Stimulated activated CD8-positive, alpha-beta memory T cell treated with anti-CD3 and anti-CD28 coated beads, Interleukin-2, amount 100 ng/mL, for 1 hour (primary cell): ENCODE results near the gene DHRS4L2.
"Not testable (repeated sequence)": the region's sequence is repeated elsewhere in the genome, so short reads cannot be mapped to it uniquely, and the experiment has no call there.

ENCODE experiments used
- DNase-seq, 2 donors: peaks; one replicate each; pipeline ENCODE4 v3.0.0-alpha.2; 2020; ENCODE audit warnings: low read depth in 2 of 2

Gene DHRS4L2

DNA sequence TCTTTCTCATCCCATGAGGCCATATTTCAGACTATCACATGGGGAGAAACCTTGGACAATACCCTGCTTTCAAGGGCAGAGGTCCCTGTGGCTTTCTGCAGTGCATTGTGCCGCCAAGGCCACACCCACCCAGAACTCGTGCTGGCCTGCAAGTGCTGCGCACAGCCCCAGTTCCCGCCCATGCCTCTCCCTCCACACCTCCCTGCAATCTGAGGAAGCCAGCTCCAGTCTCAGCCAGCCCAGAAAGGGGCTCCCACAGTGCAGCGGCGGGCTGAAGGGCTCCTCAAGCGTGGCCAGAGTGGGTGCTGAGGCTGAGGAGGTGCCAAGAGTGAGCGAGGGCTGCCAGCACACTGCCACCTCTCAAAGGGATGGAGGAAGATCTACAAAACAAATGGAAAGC lies 15.6 kb upstream of the DHRS4L2 start:
- DNase-seq = not testable (repeated sequence)

DNA sequence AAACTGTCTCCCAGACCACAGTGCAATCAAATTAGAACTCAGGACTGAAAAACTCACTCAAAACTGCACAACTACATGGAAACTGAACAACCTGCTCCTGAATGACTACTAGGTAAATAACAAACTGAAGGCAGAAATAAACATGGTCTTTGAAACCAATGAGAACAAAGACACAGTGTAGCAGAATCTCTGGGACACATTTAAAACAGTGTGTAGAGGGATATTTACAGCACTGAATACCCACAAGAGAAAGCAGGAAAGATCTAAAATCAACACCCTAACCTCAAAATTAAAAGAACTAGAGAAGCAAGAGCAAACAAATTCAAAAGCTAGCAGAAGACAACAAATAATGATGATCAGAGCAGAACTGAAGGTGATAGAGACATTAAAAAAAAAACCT lies 14.7 kb upstream of the DHRS4L2 start:
- DNase-seq = not testable (repeated sequence)

DNA sequence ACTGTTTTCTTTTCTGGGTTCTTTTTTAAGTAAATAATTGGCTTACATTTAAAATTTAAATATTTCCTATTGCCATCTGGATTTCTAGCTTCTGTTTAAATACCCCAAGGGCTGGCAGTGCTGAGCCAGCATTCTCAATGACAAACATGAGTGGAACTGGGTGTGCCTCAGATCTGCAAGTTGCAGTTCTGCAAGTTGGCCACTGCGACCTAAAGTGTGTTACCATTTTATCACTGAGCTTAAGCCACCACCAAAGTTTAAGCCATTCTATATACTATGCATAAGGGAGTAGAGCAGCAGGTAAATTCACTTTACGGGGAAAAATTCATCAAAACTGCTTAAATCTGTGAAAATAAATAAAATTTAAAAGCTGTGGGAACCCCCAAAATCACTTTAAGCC lies 11.5 kb upstream of the DHRS4L2 start:
- not testable (repeated sequence) for DNase-seq

DNA sequence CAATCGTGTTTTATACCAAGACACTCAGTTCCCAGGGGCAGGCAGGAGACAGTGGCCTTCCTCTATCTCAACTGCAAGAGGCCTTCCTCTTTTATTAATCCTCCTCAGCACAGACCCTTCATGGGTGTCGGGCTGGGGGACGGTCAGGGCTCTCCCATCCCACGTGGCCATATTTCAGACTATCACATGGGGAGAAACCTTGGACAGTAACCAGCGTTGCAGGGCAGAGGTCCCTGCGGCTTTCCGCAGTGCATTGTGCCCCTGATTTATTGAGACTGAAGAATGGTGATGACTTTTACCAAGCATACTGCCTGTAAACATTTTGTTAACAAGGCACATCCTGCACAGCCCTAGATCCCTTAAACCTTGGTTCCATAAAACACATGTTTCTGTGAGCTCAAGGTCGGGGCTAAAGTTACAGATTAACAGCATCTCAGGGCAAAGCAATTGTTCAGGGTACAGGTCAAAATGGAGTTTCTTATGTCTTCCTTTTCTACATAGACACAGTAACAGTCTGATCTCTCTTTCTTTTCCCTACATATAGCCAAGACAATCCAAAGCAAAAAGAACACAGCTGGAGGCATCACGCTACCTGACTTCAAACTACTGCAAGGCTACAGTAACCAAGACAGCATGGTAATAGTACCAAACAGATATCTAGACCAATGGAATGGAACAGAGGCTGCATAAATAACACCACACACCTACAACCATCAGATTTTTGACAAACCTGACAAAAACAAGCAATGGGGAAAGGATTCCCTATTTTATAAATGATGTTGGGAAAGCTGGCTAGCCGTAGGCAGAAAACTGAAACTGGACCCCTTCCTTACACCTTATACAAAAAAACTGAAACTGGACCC lies 6.5 kb upstream of the DHRS4L2 start:
- not testable (repeated sequence) for DNase-seq

DNA sequence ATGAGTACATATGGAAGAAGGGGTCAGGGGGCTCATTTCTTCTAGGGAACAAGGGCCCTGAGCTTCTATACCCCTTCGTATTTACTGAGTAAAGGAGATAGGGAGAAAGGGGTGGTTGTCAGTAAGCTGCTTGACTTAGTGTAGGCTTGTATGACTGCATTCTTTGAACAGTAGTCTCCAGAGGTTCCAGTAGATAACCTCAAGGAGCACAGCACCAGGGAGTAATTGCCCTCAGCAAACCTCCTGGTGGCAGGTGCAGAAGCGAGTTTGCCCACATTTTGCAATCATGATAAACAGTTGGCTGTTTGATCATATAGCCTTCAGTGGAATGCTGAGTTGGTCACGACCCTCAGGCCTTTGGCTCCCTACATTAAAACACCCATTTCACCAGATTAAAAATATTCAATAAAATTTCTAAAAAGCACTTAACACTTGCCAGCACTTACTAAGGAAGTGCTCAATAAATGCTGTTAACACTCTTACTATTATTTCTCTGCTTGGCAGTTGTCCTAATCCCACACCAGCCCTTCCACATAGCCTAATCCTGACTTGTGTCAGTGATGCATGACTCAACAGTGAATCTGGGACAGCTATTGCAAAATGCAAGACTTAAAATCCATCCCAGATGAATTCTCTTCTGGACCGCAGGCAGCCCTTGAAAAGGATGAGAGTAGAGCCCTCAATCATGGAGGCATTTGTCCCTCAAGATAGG lies 3.7 kb upstream of the DHRS4L2 start:
- DNase-seq = no peak

DNA sequence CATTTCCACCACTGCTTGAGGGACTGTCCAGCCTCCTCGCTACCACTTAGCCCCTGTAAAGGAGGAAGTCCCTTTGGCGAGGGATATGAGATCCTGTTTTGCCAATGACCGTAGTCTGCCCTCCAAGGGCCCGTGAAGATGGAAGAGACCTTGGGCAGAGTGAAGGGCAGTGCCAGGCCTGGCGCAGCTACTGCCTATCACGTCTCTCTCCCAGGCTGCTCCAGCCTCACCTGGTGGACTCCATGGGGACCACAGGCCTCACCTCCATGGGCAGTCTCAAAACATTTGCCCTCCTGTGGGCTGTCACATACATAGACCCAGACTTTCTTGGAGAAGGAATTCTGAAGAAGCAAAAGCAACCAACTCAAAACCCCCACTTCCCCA lies 514 bp upstream of the DHRS4L2 start:
- not testable (repeated sequence) for DNase-seq

DNA sequence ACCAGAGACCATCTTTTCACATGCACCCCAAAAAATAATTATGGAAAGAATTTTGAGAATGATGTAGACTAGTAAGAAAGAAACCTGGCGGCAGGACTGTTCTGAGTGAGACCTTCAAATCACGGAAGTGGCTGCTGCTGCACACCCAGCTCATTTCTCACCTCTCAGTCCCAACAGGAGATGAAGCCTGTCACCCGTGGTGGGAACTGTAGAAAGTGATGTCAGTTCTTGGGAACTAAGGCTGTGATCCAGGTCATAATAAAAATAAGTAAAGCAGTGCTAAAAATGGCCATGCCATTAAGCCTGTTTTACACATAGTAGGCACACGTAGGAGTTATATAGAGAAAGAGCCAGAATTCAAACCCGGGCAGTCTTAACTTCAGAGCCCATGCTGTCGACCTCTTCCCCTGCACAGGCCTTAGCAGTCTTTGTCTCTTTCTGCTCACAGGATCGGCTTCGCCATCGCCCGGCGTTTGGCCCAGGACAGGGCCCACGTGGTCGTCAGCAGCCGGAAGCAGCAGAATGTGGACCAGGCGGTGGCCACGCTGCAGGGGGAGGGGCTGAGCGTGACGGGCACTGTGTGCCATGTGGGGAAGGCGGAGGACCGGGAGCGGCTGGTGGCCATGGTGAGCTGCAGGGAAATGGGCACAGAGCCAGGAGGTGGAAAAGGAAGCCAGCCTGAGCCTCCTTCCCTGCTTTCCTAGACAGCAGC lies 1.2 kb downstream of the DHRS4L2 start:
- DNase-seq = not testable (repeated sequence)

DNA sequence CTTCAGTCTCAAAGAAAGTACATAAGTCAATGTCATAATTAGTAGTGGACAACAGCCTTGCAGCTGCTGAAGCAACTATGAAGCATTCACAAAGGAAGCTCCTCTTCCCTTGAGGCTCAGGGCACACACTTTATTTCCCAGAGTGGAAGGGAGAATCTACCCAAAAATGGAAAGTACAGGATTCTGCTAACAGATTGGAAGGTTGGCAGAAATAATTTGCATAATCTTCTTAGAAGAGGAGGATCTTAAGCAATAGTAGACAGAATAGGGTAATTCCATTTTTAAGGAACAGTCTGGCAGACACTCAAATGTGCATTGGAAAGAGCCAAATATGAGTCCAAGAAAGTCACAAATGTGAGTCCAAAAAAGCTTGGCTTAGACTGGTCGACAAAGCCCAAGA lies 2.2 kb downstream of the DHRS4L2 start:
- not testable (repeated sequence) for DNase-seq

DNA sequence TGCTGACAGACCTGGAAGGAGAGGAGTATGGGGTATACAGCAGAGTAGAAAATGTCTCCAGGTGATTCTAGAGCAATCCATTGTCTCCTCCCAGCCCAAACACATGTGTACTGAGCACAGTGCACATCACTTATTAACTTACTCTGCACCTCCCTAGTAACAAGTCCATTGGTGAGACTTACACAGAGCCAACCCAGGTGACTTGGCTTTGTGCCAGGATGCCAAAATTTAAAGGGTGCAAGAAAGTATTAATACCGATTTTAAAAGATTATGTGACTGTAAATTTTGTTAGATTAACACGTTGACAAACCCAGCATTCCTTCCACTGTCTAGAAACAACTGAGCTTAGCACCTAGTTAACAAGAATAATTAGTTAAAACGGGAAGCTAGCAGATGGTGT lies 4.3 kb downstream of the DHRS4L2 start:
- DNase-seq = not testable (repeated sequence)

DNA sequence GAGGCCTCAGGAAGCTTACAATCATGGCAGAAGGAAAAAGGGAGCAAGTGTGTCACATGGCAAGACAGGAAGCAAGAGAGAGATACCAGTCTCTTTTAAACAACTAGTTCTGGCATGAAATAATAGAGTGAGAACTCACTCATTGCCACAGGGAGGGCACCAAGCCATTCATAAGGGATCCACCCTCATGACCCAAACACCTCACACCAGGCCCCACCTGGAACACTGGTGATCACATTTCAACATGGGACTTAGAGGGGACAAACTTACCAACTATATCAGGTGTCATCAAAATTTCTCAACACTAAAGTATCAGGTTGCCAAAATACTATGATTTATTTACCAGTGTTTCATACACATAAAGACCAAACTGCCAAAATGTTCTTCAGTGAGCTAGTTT lies 7.3 kb downstream of the DHRS4L2 start:
- not testable (repeated sequence) for DNase-seq

DNA sequence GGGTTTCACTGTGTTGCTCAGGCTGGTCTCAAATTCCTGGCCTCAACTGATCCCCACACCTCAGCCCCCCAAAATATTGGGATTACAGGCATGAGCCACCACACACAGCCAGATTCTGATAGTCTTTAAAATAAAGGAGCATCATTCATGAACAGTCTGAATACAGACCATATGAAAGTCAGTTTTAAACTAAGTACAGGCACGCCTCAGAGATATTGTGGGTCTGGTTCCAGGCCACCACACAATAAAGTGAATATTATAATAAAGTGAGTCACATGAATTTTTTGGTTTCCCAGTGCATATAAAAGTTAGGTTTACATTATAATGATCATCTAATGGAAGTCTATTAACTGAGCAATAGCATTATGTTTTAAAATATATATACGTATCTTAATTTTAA lies 8.1 kb downstream of the DHRS4L2 start:
- not testable (repeated sequence) for DNase-seq

DNA sequence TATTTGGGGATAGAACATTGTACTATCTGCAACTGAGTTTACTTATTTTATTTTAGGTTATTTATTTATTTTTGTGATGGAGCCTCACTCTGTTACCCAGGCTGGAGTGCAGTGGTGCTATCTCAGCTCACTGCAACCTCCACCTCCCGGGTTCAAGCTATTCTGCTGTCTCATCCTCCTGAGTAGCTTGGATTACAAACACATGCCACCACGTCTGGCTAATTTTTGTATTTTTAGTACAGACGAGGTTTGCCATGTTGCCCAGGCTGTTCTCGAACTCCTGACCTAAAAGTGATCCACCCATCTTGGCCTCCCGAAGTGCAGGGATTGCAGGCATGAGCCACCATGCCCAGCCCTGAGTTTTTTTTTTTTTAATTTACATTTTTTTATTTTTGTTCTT lies 10.9 kb downstream of the DHRS4L2 start:
- not testable (repeated sequence) for DNase-seq

DNA sequence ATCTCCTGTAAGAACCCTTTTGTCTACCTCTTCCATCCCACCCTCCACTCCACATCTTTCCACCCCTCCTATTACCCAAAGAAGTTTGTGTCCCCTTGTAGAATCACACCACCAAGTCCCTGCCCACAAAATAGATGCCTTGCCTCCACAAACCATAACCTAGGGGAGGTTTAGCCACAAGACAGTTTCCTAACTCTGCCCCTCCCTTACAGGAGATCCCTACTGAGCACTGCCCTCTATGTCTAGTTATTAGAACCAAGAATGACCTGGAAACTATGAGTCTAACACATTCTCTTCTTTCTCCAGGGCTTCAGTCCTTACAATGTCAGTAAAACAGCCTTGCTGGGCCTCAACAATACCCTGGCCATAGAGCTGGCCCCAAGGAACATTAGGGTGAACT lies 12.3 kb downstream of the DHRS4L2 start:
- not testable (repeated sequence) for DNase-seq

DNA sequence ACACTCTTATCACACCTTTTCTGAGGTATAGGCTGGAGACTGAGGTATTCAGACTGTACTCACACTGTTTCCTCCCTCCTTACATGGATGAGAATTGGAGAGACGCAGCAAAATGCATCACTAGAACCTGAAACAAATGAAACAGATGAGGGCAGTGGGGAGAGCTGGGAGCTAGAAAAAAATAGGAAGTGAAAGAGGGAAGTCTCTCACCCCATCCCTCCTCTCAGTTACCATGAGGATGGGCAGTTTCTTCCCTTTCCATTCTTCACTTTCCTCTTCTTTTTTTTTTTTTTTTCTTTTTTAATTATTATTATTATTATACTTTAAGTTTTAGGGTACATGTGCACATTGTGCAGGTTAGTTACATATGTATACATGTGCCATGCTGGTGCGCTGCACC lies 12.9 kb downstream of the DHRS4L2 start:
- DNase-seq = not testable (repeated sequence)

DNA sequence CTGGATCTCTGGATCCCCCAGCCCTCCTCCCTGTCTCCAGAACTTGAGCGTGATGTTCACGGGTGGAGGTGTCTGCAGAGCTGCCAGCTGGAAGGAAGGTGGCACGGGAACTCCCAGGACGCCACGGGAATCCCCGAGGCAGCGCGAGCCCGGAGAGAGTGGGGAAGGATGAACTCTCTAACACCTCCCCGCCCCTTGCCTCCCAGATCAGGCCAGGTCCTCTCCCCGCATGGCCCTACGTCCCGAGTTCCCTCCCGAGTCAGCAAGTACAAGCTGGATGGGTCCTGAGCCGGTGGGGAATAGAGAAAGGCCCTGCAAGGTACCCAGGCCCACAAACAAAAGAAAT lies 17.7 kb downstream of the DHRS4L2 start:
- not testable (repeated sequence) for DNase-seq

DNA sequence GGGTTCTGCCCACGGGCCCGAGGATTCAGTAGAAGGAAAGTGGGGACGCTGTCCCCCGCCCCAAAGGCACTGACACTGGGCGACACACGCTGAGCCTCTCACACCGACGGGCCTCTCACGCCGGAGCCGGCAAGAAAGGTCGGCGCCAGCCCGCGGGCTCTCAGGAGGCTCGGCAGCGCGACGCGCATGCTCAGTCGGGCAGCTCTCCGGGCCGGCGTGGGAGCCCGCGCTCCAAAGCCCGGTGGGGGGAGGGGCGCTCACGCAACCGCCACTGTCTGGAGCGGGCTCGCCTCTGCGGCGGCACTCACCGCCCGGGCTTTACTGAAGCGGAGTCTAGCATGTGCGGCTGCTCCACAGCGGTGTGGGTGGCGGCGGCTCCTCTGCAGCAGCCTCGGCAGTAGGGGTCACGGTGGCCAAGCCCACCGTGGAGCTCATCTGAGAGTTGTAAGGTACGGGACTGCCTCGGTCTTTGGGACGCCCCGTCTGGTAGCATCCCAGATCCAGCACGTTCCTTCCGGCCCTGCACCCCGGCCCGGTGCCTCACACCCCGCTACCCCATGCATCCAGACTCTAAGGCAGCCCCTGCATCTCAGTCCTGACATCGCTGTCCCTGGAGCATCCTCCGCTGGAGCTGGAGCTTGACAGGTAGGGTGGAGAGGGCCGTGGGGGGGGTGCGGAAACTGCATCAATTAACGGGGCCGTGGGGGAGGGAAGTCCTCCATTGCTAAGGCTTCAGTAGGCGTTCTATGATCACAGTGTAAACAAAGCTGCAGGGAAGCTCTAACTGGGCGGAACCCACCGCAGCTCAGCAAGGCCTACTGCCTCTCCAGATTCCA lies 18.3 kb downstream of the DHRS4L2 start:
- DNase-seq = peak; percentile 20 to 50

DNA sequence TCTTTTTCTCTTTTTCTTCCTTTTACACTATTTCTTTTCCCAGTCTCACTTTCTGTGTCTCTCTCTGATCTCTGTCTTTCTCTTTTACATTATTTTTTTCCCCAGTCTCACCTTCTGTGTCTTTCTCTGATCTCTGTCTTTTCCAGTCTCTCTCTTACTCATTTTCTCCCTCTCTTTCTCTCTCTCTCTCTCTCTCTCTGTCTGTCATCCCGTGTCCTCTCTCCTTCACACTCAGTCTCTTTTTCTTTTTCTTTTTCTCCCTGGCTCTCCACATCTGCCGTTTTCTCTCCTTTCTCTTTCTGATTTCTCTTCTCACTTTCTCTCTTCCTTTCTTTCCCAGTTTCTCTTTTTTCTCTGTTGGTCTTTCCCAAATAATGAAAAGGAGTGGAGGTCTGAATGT lies 22.3 kb downstream of the DHRS4L2 start:
- DNase-seq = no peak

DNA sequence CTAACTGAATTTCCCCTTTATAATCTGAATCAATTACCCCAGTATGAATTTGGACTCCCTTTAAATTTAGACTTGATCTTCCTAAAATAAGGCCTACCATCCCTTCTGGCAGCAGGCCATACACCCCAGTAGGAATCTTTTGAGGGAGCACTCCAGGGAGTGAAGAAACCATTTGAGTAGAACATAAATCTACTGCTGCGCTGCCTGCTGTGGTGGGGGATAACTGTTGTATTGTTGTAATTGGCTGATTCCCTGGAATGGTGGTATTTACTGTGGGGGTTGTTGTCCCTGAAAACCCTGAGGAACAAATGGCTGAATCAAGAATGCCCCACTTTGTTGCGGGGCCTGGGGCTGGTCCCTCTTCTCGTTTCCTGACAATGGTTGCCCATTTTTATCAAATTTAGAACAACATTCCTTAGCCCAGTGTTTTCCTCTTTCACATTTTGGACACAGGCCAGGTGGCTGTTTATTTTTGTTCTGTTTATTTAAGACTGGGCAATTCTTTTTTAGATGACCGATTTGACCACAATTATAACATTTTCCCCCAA lies 24.1 kb downstream of the DHRS4L2 start:
- DNase-seq = not testable (repeated sequence)

DNA sequence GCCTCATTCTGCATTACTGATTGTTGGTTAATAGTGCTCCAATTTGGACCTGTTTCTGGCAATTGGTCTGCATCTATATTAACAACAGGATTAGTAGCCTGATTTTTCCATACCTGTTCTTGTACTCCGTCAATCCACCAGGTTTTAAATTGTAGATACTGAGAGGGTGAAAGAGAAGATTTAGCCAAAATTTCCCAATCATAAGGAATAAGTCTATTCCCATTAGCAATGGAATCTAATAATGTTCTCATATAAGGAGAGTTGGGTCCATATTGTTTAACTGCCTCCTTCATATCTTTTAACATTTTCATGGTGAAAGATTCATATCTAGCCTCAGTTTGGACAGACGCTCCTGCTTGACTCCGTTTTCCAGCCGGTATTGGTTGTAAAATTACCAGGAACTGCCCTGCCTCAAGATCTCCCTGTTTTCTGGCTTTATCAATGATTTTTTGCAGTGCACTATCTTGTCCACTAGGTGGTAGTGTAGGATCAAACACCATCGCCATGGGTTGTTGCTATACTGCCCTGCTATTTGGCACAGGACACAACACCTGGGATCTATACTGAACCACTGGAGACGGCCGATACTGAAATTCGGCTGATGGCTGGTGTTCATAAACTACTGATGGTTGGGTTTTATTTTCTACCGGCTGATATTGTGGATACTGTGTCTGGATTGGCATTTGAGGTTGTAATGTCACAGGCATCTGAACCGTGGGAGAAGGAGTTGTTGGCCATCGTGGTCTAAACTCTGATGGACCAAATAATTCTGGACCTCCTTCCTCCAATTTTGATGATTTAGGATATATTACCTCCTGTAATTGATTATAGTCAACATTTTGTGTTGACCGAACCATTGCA lies 25.2 kb downstream of the DHRS4L2 start:
- no peak for DNase-seq

DNA sequence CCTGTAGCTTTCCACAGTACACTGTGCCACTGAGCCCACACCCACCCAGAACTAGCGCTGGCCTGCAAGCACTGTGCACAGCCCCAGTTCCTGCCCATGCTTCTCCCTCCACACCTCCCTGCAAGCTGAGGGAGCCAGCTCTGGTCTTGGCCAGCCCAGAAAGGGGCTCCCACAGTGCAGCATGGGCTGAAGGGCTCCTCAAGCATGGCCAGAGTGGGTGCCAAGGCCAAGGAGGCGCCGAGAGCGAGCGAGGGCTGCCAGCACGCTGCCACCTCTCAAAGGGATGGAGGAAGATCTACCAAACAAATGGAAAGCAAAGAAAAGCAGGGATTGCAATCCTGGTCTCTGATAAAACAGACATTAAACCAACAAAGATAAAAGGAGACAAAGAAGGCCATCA lies 27.0 kb downstream of the DHRS4L2 start:
- DNase-seq = not testable (repeated sequence)
